HG03066 (cell line): ENCODE data around the gene AGAP1.

ENCODE experiments used
- ATAC-seq: cut with Tn5 transposase; IDR thresholded peaks from one replicate; pipeline ENCODE4 v1.9.1; 2021; ENCODE audit warnings: low read depth; ENCODE audit not compliant: unreplicated experiment

The AGAP1 gene

DNA sequence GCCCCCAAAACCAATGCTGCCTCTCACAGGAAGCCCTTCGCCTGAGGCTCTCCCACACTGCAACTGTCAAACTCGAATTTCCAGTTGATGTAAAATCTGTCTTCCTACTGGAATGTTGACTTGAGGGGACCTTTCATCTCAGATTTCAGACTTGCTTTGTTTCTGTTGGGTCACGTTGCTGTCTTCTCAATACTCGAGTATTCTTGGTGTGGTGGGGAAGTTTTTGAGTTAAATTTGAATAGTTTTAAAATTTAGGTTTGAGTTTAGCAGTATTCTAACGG is 50.8 kb downstream of the AGAP1 start:
- ATAC-seq, result no peak

GRCh38 chr2:235545339-235546150 is 51.7 kb downstream of the AGAP1 start:
- ATAC-seq, result no peak

DNA sequence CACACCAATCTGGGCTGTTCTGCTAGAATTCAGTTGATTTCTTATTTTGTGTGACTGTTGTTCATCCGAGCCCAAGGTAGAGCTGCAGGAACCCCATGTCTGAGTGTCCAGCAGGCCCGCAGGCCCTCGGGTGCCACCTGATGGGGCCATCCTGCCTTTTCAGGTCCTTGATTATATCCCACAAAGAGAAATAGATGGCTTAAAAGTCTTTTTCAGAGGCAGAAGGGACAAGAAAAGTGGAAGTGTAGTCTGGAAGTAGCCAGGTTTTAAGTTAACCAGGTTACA is 52.2 kb downstream of the AGAP1 start:
- ATAC-seq, result no peak

- no peak for ATAC-seq
Measured at GRCh38 chr2:235546436-235546835, 52.6 kb downstream of the AGAP1 start.

GRCh38 chr2:235549735-235550377 is 56.0 kb downstream of the AGAP1 start:
- ATAC-seq, result no peak

DNA sequence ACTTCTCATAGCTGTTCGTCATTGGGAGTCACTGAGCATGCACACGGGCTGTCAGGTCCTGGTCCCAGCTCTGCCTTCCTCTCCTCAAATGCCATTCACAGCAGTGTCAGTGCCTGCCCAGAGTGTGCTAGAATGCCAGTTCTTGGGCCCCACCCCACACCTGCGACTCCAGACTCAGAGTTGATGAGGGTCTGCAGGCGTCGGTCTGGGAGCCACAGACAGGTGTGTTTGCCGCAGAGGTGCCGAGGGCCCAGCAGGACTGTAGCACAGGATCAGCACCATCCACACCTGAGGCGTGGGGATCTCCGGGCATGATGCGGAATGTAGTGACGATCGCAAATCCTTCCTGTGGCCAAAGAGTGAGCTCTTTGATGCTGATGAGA is 56.5 kb downstream of the AGAP1 start:
- ATAC-seq, result no peak

DNA sequence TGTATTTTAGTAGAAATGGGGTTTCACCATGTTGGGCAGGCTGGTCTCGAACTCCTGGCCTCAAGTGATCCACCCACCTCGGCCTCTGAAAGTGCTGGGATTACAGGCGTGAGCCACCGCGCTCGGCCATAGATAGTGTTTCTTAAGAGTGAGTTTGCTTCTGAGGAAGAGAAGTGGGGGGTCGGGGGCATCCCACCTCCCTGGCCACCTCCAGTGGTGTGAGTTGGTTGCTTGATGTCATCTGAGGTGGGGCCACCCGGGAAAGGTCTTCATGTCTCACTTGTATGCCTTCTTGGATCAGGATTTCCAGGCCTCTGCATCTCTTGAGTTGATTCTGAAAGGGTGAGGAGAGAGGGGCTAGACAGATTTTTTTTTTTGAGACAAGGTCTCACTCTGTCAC is 57.1 kb downstream of the AGAP1 start:
- ATAC-seq, result no peak

- no peak for ATAC-seq
Measured at GRCh38 chr2:235551965-235552364, 58.1 kb downstream of the AGAP1 start.

- ATAC-seq, result no peak
Measured at GRCh38 chr2:235552671-235553070, 58.8 kb downstream of the AGAP1 start.

DNA sequence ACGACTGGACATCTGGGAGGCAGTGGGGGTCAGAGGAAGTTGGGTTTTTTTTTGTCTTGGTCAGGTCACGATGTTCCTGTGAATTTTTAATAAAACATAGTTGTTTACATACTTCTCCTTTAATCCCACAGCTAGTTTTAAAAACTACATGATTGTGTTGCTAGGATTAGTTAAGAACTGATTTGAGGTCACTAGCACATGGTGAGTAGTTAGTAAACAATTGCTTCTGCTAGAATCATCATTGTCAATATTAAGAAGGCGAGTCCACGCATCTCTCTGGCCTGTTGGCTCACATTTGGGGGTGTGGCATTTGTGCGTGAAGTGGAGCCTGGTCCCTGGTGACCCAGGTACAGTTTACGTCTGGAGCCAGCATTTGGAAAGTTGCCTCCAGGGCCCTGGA is 59.4 kb downstream of the AGAP1 start:
- ATAC-seq, result no peak

- no peak for ATAC-seq
Measured at GRCh38 chr2:235553696-235554100, 59.9 kb downstream of the AGAP1 start.

- no peak for ATAC-seq
Measured at GRCh38 chr2:235554385-235554784, 60.5 kb downstream of the AGAP1 start.

DNA sequence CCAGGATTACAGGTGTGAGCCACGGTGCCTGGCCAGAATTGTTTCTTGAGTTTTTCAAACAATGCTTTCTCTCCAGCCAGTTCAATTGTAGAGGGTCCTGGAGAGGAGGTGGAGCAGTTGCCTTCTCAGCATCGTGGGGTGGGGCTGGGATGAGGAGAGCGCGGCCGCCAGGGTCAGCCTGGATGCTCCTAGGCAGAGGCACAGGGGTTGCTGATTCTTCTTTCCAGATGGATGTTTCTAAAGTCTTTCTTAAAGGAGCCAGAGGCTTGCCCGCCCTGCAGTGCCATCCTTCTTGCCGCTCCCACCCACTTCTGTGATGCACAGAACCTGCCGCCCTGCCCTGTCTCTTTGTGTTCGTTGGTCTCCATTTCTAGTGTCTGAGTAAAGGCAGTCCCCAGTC is 61.1 kb downstream of the AGAP1 start:
- ATAC-seq, result no peak

- ATAC-seq, result no peak
Measured at GRCh38 chr2:235555371-235555770, 61.5 kb downstream of the AGAP1 start.

DNA sequence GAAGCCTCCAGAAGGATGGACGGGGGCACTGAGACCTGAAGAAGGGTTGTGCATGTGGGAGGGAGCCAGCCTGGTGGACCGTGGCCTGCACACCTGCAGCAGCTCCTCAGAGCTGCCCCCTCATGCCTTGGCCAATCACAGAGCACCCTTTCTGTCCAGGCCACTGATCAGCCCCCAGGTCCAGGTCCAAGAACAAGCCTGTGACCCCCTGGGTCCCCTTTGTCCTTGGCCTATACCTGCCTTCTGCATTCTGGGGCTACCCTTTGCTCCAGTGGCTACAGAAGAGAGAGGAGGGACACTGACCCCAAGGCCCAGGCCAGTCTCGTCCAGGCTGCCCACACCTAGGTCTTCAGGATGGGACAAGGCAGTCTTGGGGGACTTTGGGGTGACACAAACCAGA is 62.2 kb downstream of the AGAP1 start:
- no peak for ATAC-seq

DNA sequence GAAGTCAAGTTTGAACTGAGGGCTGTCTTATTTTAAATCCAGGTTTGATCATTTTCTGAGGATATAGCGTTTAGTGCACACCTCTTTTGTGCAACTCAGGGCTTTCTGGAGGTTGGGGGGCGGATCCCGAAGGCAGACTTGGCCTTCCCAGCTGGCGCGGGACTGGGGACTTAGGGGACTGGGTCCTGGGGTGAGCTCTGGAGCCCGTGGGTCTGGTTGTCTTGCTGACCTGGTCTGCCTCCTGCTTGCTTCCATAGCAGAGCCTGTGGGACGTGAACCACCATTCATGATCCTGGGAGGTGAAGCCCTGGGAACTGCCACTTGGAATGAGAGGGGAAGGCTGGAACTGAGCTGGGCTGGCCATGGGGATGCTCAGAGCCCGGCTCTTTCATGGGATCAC is 63.1 kb downstream of the AGAP1 start:
- no peak for ATAC-seq

- ATAC-seq, result no peak
Measured at GRCh38 chr2:235557903-235558302, 64.1 kb downstream of the AGAP1 start.

GRCh38 chr2:235558572-235558971 is 64.7 kb downstream of the AGAP1 start:
- no peak for ATAC-seq

GRCh38 chr2:235560345-235560744 is 66.5 kb downstream of the AGAP1 start:
- ATAC-seq, result no peak

- ATAC-seq, result no peak
Measured at GRCh38 chr2:235561450-235561849, 67.6 kb downstream of the AGAP1 start.

DNA sequence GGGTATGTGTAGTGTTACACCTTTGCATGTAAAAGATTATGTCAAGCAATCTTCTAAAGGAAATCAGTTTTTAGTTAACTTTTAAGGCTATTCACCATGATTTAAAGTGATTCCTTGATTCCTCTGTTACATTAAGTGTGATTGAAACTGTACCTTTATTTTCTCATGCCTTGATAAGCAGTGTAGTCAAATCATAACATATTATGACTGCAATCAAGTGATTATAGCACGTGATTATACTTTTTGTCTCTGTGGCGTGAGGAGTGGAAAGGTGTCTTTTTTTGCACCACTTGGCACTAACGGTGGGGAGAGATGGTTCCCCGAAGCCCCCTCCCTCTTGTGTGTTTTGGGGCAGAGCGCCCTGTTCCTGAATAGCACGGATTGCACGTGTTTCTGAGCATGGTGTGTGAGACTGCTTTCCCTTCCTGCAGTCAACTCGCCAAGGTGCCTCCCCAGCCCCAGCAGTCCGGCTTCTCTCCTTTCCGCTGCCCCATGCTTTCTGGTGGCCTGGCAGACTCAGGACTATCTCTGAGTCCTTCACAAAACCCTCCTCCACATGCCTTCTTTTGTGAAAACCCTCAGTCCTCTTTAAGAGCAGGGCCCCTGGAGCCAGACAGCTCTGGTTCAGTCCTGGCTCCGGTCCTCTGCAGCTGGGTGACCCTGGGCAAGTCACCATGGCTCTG is 68.4 kb downstream of the AGAP1 start:
- no peak for ATAC-seq
